Measurements from ENCODE around the gene NXPH4. TPM values are rescaled to one million over a fixed set of nuclear protein-coding genes. Genes with fewer than 3 reads are reported as not detected.

NXPH4 gene
- polyA plus RNA-seq, 4 donors, result 0.10 to 0.27 TPM; not detected in 2

GRCh38 chr12:57232156-57232756 lies 15.7 kb downstream of the NXPH4 start:
- peaks cover 0 to 44% (median 5%) of the 10 kb centered on the region in 3 donors for H3K27me3 ChIP-seq (ENCODE audit: control insufficient read depth in 3 of 3, insufficient read depth in 3 of 3, low read length in 3 of 3)
- no peaks in the 10 kb centered on the region for H3K9me3 ChIP-seq (ENCODE audit: control insufficient read depth in 2 of 2, insufficient read depth in 1 of 2, low read depth in 1 of 2, low read length in 1 of 2)
- peaks cover 9 to 48% (median 17%) of the 10 kb centered on the region in 3 donors for H3K36me3 ChIP-seq (ENCODE audit: control insufficient read depth in 3 of 3, insufficient read depth in 2 of 3, low read depth in 1 of 3, low read length in 3 of 3)
- DNase-seq (no peak), FAIRE-seq (no peak)
- H3K27ac ChIP-seq (ENCODE audit: low read depth in 1 of 3, low read length in 2 of 3), result no peak overlapping the region
- 93 to 97% (median 93%) methylated on average over 19 of the region's 19 CpGs for WGBS, 3 donors
- no peak overlapping the region for H3K4me3 ChIP-seq (ENCODE audit: low read depth in 1 of 3, low read length in 3 of 3)
- peaks cover 0 to 30% (median 0%) of the 10 kb centered on the region in 3 donors for H3K4me1 ChIP-seq (ENCODE audit: control insufficient read depth in 3 of 3, insufficient read depth in 2 of 3, low read depth in 1 of 3, low read length in 2 of 3)

DNA sequence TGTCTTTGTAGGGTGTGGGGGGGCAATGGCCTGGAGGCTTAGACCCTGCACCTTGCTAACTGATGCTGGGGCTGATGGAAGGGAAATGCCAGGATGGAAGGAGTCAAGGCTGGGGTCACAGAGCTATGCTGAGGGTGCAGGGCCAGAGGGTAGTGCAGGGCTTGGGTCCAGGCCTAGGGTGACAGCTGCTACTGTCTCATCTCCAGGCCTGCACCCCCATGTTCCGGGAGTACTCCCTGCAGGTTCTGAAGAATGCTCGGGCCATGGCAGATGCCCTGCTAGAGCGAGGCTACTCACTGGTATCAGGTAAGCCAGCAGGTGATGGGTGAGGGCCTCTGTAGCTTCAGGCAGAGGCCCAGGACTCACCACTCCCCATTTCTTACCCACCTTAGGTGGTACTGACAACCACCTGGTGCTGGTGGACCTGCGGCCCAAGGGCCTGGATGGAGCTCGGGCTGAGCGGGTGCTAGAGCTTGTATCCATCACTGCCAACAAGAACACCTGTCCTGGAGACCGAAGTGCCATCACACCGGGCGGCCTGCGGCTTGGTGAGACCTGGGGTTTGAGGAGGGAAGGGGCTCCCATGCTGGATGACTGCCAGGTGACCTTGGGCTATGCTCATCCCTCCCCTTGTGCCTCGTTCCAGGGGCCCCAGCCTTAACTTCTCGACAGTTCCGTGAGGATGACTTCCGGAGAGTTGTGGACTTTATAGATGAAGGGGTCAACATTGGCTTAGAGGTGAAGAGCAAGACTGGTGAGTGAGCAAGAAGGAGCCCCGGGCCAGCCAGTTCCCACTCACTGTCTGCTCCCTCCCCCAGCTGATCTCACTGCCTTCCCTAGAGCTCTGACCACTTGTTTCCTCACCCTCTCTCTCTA lies 17.0 kb downstream of the NXPH4 start:
- Histone ChIP-seq H3K4me3 (ENCODE audit: low read depth in 1 of 3, low read length in 3 of 3) (no peak overlapping the region), H3K36me3 (ENCODE audit: control insufficient read depth in 3 of 3, insufficient read depth in 2 of 3, low read depth in 1 of 3, low read length in 3 of 3) (peaks cover 9 to 48% (median 17%) of the 10 kb centered on the region in 3 donors), H3K4me1 (ENCODE audit: control insufficient read depth in 3 of 3, insufficient read depth in 2 of 3, low read depth in 1 of 3, low read length in 2 of 3) (peaks cover 0 to 36% (median 0%) of the 10 kb centered on the region in 3 donors), H3K27me3 (ENCODE audit: control insufficient read depth in 3 of 3, insufficient read depth in 3 of 3, low read length in 3 of 3) (peaks cover 0 to 49% (median 8%) of the 10 kb centered on the region in 3 donors), H3K27ac (ENCODE audit: low read depth in 1 of 3, low read length in 2 of 3) (no peak overlapping the region), H3K9me3 (ENCODE audit: control insufficient read depth in 2 of 2, insufficient read depth in 1 of 2, low read depth in 1 of 2, low read length in 1 of 2) (no peaks in the 10 kb centered on the region)
- 86 to 92% (median 89%) methylated on average over 15 of the region's 15 CpGs for whole genome bisulfite sequencing, 3 donors
- DNase-seq (no peak), FAIRE-seq (no peak)

DNA sequence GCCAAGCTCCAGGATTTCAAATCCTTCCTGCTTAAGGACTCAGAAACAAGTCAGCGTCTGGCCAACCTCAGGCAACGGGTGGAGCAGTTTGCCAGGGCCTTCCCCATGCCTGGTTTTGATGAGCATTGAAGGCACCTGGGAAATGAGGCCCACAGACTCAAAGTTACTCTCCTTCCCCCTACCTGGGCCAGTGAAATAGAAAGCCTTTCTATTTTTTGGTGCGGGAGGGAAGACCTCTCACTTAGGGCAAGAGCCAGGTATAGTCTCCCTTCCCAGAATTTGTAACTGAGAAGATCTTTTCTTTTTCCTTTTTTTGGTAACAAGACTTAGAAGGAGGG lies 17.6 kb downstream of the NXPH4 start:
- Histone ChIP-seq H3K36me3 (ENCODE audit: control insufficient read depth in 3 of 3, insufficient read depth in 2 of 3, low read depth in 1 of 3, low read length in 3 of 3) (peaks cover 9 to 48% (median 17%) of the 10 kb centered on the region in 3 donors), H3K4me3 (ENCODE audit: low read depth in 1 of 3, low read length in 3 of 3) (no peak overlapping the region), H3K27ac (ENCODE audit: low read depth in 1 of 3, low read length in 2 of 3) (no peak overlapping the region), H3K27me3 (ENCODE audit: control insufficient read depth in 3 of 3, insufficient read depth in 3 of 3, low read length in 3 of 3) (peaks cover 0 to 49% (median 8%) of the 10 kb centered on the region in 3 donors), H3K9me3 (ENCODE audit: control insufficient read depth in 2 of 2, insufficient read depth in 1 of 2, low read depth in 1 of 2, low read length in 1 of 2) (no peaks in the 10 kb centered on the region), H3K4me1 (ENCODE audit: control insufficient read depth in 3 of 3, insufficient read depth in 2 of 3, low read depth in 1 of 3, low read length in 2 of 3) (peaks cover 0 to 40% (median 0%) of the 10 kb centered on the region in 3 donors)
- 91 to 96% (median 92%) methylated on average over 3 of the region's 3 CpGs for WGBS, 3 donors
- FAIRE-seq (no peak), DNase-seq (no peak)

- no peak overlapping the region for H3K4me3 ChIP-seq (ENCODE audit: low read depth in 1 of 3, low read length in 3 of 3)
- WGBS, 3 donors, result 83 to 90% (median 90%) methylated on average over 10 of the region's 10 CpGs
- FAIRE-seq (no peak), DNase-seq (no peak)
- no peak overlapping the region for H3K27ac ChIP-seq (ENCODE audit: low read depth in 1 of 3, low read length in 2 of 3)
- H3K27me3 ChIP-seq (ENCODE audit: control insufficient read depth in 3 of 3, insufficient read depth in 3 of 3, low read length in 3 of 3), result peaks cover 0 to 52% (median 8%) of the 10 kb centered on the region in 3 donors
- peaks cover 0 to 42% (median 0%) of the 10 kb centered on the region in 3 donors for H3K4me1 ChIP-seq (ENCODE audit: control insufficient read depth in 3 of 3, insufficient read depth in 2 of 3, low read depth in 1 of 3, low read length in 2 of 3)
- H3K9me3 ChIP-seq (ENCODE audit: control insufficient read depth in 2 of 2, insufficient read depth in 1 of 2, low read depth in 1 of 2, low read length in 1 of 2), result no peaks in the 10 kb centered on the region
- peaks cover 9 to 48% (median 17%) of the 10 kb centered on the region in 3 donors for H3K36me3 ChIP-seq (ENCODE audit: control insufficient read depth in 3 of 3, insufficient read depth in 2 of 3, low read depth in 1 of 3, low read length in 3 of 3)
These were observed 18.0 kb downstream of the NXPH4 start for GRCh38 chr12:57234571-57235016.

- H3K27me3 ChIP-seq (ENCODE audit: control insufficient read depth in 3 of 3, insufficient read depth in 3 of 3, low read length in 3 of 3), result peaks cover 0 to 57% (median 8%) of the 10 kb centered on the region in 3 donors
- no peak overlapping the region for H3K4me3 ChIP-seq (ENCODE audit: low read depth in 1 of 3, low read length in 3 of 3)
- FAIRE-seq, result no peak
- H3K36me3 ChIP-seq (ENCODE audit: control insufficient read depth in 3 of 3, insufficient read depth in 2 of 3, low read depth in 1 of 3, low read length in 3 of 3), result peaks cover 9 to 48% (median 17%) of the 10 kb centered on the region in 3 donors
- H3K27ac ChIP-seq (ENCODE audit: low read depth in 1 of 3, low read length in 2 of 3), result no peak overlapping the region
- peaks cover 0 to 47% (median 0%) of the 10 kb centered on the region in 3 donors for H3K4me1 ChIP-seq (ENCODE audit: control insufficient read depth in 3 of 3, insufficient read depth in 2 of 3, low read depth in 1 of 3, low read length in 2 of 3)
- H3K9me3 ChIP-seq (ENCODE audit: control insufficient read depth in 2 of 2, insufficient read depth in 1 of 2, low read depth in 1 of 2, low read length in 1 of 2), result peaks cover 0 to 3% of the 10 kb centered on the region in 2 donors
- WGBS, 3 donors, result 55 to 68% (median 66%) methylated on average over 26 of the region's 26 CpGs
- DNase-seq, result peak in 1 of 2 donors; percentile 43
These were observed 18.6 kb downstream of the NXPH4 start for GRCh38 chr12:57235017-57235727.

- H3K4me3 ChIP-seq (ENCODE audit: low read depth in 1 of 3, low read length in 3 of 3), result no peak overlapping the region
- peaks cover 0 to 63% (median 8%) of the 10 kb centered on the region in 3 donors for H3K27me3 ChIP-seq (ENCODE audit: control insufficient read depth in 3 of 3, insufficient read depth in 3 of 3, low read length in 3 of 3)
- peaks cover 9 to 47% (median 17%) of the 10 kb centered on the region in 3 donors for H3K36me3 ChIP-seq (ENCODE audit: control insufficient read depth in 3 of 3, insufficient read depth in 2 of 3, low read depth in 1 of 3, low read length in 3 of 3)
- H3K9me3 ChIP-seq (ENCODE audit: control insufficient read depth in 2 of 2, insufficient read depth in 1 of 2, low read depth in 1 of 2, low read length in 1 of 2), result peaks cover 0 to 3% of the 10 kb centered on the region in 2 donors
- no peak for FAIRE-seq
- no peak for DNase-seq
- H3K27ac ChIP-seq (ENCODE audit: low read depth in 1 of 3, low read length in 2 of 3), result no peak overlapping the region
- WGBS, 3 donors, result 60 to 67% (median 62%) methylated on average over 8 of the region's 8 CpGs
- peaks cover 0 to 47% (median 0%) of the 10 kb centered on the region in 3 donors for H3K4me1 ChIP-seq (ENCODE audit: control insufficient read depth in 3 of 3, insufficient read depth in 2 of 3, low read depth in 1 of 3, low read length in 2 of 3)
These were observed 19.1 kb downstream of the NXPH4 start for GRCh38 chr12:57235728-57236131.

DNA sequence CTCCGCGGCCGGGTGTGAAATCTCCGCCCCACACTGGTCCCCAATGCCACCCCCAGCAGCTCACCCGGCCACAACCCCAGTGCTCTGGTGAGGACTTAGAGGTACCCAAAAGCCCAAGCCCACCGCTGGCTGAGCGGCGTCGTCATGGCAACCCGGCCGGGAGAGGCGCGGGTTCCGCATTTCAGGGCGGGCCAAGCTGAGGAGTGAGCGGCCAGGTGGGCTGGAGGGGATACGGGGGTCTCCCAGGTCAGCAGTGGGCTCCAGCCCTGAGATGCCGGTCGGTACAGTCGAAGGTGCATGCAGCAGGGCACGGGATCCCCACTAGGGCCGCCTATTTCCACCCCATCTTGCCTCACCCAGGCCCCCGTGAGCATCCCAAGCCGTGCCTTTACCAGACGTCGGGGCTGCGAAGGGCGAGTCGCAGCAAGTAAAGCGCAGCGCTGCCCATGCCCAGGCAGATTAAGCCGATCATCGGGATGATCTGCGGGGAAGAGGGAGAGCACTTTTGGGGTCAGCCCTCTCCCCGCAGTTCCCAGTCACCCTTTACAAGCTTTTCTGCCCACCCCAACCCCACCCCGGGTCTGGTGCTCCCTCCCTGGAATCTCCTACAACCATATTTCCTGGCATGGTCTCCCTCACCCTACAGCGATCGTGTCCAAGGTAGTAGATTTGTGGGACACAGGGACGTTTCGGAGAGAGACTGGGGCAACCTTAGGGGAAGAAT lies 19.8 kb downstream of the NXPH4 start:
- Histone ChIP-seq H3K36me3 (ENCODE audit: control insufficient read depth in 3 of 3, insufficient read depth in 2 of 3, low read depth in 1 of 3, low read length in 3 of 3) (peaks cover 9 to 40% (median 17%) of the 10 kb centered on the region in 3 donors), H3K9me3 (ENCODE audit: control insufficient read depth in 2 of 2, insufficient read depth in 1 of 2, low read depth in 1 of 2, low read length in 1 of 2) (peaks cover 0 to 3% of the 10 kb centered on the region in 2 donors), H3K4me1 (ENCODE audit: control insufficient read depth in 3 of 3, insufficient read depth in 2 of 3, low read depth in 1 of 3, low read length in 2 of 3) (peaks cover 0 to 50% (median under 1%) of the 10 kb centered on the region in 3 donors), H3K4me3 (ENCODE audit: low read depth in 1 of 3, low read length in 3 of 3) (no peak overlapping the region), H3K27me3 (ENCODE audit: control insufficient read depth in 3 of 3, insufficient read depth in 3 of 3, low read length in 3 of 3) (peaks cover 0 to 69% (median 12%) of the 10 kb centered on the region in 3 donors), H3K27ac (ENCODE audit: low read depth in 1 of 3, low read length in 2 of 3) (no peak overlapping the region)
- DNase-seq, result no peak
- WGBS, 3 donors, result 14 to 25% (median 17%) methylated on average over 37 to 40 of the region's 40 CpGs
- FAIRE-seq, result no peak

Measured in small intestine (tissue), 7 donors.